GM12875 (cell line): ENCODE data around the gene ERMN.

Source experiments
- H3K4me3 ChIP-seq: one replicate; pipeline ENCODE4 v1.5.1; 2011; ENCODE audit warnings: low read depth, low read length, control low read depth
- TF ChIP-seq, protein P1 (sequence below): IDR thresholded peaks from 2 replicates; pipeline ENCODE4 v1.5.1; 2011; ENCODE audit warnings: low read depth, mild to moderate bottlenecking, control low read depth, inconsistent platforms, low read length, moderate library complexity, borderline replicate concordance; ENCODE audit not compliant: insufficient read depth

ERMN gene

GRCh38 chr2:157269922-157270321 lies 55.7 kb downstream of the ERMN start:
- no peak overlapping the region for H3K4me3 ChIP-seq
- TF ChIP-seq, protein P1, sequence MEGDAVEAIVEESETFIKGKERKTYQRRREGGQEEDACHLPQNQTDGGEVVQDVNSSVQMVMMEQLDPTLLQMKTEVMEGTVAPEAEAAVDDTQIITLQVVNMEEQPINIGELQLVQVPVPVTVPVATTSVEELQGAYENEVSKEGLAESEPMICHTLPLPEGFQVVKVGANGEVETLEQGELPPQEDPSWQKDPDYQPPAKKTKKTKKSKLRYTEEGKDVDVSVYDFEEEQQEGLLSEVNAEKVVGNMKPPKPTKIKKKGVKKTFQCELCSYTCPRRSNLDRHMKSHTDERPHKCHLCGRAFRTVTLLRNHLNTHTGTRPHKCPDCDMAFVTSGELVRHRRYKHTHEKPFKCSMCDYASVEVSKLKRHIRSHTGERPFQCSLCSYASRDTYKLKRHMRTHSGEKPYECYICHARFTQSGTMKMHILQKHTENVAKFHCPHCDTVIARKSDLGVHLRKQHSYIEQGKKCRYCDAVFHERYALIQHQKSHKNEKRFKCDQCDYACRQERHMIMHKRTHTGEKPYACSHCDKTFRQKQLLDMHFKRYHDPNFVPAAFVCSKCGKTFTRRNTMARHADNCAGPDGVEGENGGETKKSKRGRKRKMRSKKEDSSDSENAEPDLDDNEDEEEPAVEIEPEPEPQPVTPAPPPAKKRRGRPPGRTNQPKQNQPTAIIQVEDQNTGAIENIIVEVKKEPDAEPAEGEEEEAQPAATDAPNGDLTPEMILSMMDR: no peak

GRCh38 chr2:157269060-157269459 lies 56.6 kb downstream of the ERMN start:
- TF ChIP-seq, protein P1: no peak
- no peak overlapping the region for H3K4me3 ChIP-seq
